Stimulated activated CD4-positive, alpha-beta T cell treated with anti-CD3 and anti-CD28 coated beads, TNF-alpha, amount 100 ng/mL, for 24 hours (primary cell): ENCODE measurements around the gene GHRH.

Source experiments
- DNase-seq, 3 experiments: peaks; one replicate each; pipeline ENCODE4 v3.0.0-alpha.2; 2020; ENCODE audit warnings: low read depth in 3 of 3

GHRH gene

DNA sequence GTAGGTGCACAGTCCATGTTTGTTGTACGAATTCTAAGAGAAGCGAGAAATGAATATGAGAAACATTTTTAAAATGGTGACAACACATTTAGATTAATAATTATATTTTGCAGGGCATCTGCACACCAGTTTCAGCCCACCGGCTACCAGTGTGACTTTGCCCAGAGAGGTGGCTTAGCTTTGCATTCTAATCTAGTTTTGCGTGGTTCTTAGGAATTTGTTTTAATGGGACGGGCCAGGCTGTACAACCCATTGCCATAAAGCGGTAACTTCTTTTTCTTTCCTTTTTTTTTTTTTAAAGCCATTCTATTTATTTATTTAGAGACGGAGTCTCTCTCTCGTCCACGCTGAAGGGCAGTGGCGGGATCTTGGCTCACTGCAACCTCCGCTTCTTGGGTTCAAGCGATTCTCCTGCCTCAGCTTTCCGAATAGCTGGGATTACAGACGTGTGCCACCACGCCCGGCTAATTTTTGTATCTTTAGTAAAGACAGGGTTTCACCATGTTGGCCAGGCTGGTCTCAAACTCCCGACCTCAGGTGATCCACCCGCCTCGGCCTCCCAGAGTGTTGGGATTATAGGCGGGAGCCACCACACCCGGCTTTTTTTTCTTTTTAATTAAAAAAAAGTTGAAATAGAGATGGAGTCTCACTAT, 28.7 kb upstream of the GHRH start:
- DNase-seq: no peak

DNA sequence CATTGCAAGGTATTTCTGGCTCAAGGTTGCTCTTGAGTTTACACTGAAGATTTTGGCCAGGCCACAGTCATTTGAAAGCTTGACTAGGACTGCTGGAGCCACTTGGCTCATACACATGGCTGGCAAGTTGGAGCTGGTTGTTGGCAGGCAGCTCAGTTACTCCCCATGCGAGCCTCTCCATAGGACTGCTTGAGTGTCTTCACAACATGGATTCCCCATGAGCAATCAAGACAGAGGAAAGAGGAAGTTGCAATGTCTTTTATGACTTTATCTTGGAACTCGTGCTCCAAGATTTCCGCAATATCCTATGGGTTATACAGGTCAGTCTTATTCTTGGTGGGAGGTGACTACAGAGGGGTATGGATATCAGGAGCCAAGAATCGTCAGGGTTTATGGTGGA, 26.5 kb upstream of the GHRH start:
- DNase-seq: no peak

DNA sequence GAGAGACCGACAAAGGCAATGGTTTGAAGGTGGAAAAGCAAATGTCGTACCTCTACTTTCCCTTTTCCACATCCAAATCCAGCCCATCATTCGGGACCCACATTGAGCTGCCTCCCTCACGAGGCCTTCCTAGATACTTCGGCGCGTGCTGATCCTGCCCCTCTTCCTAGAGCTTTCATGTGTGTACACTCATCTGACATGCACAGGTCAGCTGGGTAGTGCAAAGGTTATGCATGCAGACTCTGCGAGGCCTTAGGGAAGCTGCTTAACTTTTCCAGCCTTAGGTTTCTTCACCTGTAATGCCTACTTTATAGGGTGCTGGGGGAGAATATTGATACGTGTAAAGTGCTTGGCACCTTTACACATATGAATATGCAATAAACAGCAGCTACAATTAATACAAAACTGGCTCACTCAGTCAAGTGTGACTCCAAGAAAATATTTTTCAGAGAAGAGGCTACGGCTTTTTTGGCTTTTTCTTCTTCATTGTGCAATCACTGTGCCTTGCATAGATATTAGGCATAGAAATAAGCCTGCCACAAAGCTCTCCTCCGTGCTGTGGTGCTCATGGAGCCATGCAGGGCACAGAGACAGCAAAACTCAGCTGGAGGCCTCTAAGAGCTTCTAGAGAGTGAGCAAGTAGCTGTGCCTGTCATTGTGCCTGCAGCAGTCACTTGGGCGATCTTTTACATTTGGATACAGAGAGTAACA, 24.2 kb upstream of the GHRH start:
- no peak for DNase-seq

DNA sequence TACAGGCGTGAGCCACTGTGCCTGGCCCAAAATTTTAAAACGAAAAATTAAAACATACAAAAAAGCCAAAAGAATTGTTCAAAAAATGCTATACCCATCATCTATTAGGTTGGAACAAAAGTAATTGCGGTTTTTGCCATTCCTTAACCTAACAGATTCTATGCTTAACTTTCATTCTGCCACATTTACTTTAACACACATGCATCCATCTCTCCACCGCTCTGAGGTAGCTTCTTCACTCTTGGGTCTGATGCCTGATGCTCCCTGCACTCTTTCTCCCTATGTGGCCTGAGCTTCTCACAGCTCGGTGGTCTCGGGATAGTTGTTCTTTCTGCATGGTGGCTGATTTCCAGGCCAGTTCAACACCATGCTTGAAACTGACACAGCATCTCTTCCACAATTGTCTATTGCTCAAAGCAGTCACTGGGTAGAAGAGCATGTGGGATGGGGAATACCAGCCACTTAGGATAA, 23.1 kb upstream of the GHRH start:
- DNase-seq: no peak

DNA sequence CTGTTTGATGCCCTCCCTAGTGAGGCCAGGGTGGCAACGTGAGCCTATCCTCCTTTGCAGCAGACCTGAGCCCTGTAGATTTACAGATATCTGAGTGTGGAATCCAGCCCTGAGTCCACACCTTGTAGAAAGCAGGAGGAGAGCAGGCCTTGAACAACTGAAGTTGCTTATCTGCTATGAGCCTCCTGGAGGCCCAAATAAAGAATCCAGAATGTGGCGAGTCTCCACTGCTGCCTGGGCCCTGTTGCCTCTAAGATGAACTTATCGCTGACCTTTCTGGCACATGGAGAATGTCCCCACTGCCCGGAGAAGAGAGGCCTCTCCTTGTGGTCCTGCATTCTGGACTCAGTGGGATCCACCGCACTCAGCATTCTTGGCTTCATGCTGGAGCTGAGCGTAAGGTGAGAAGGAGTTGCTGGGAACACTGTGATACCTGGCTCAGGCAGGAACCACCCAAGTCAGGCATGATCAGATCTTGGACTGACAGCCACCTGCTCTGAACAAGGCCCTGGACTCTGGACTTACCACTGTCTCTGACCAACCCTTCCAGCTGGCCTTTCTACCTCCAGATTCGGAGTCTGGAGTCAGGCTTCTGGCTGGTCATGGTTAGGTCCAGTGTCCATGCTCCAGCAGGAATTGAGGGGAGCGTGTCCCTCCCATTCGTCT, 22.0 kb upstream of the GHRH start:
- no peak for DNase-seq

DNA sequence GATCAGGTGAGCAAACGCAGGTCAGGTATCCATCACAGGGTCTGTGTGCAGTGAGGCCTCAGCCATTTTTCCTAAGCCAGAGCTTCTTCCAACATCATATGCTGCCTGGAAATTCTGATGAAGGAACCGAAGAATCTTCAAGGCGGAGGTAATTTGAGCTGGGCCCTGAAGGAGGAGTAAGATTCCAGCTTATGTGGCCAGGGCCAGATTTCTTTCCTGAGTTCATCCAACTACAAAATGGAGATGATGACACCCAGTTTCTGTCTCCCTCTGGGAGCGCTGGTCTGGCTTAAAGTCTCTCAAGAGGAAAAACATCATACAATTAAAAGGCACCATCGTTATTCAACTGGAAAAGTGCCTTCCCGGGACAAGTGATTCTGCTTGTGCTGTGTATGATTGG, 20.9 kb upstream of the GHRH start:
- DNase-seq: no peak

DNA sequence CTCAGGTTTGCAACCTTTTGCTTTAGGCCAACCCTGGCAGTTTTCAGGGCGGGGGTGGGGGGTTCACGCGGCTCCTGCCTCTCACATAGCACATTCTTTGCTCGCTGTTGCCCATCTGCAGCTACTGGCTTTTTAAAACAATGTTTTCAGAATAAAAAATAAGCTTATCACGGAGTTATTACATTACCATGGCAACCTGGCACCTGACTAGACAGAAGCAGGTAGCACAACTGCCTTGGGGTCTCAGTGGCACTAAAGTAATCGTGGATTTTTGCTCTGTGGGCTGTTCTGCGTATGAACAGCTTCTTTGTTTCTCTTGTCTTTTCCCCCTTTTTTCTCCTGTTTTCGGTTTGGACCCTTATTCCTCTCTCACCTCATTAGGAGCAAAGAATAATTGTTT, 18.8 kb upstream of the GHRH start:
- DNase-seq: no peak

DNA sequence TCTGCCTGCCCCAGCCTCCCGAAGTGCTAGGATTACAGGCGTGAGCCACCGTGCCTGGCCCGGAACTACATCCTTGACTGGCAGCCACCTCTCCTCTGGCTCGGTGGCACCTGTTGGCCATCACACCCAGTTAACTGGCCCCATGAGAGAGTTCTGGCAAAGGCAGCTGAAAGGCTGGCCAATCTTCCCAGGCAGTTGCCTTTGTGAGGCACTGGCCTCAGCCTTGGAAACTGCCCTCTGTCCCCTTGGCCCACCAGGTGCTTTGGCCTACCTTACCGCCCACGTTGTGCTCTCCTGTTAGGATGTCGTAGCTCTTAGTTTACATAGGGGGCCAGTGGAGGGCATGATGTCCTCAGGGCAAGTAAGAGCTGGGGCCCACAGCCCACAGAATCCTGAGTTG, 18.2 kb upstream of the GHRH start:
- no peak for DNase-seq

DNA sequence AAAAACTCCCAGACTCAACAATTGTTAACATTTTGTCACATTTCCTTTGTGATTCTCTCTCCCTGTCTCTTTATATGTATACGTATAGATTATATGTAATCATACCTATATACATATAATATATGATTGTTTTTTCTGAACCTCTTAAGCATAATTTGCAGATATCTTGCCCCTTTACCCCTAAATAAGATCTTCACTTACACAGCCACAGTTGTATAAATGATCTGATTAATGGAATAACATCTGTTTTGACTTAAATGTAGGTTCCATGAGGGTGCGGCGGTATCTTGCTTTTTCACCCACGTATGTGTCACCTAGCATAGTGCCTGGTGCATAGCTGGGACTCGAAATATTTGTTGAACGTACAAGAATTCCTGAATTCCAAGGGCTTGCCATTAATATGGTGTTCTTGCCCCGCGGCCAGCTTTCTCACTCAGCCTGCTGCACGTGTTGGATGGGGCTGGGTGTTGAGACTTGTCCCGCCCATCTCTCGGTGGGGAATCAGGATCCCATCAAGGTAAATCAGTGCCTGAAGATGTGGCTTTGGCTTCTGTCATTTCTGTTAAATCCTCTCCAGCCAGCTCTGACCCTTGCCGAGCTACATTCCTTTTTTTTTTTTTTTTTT, 17.5 kb upstream of the GHRH start:
- no peak for DNase-seq

DNA sequence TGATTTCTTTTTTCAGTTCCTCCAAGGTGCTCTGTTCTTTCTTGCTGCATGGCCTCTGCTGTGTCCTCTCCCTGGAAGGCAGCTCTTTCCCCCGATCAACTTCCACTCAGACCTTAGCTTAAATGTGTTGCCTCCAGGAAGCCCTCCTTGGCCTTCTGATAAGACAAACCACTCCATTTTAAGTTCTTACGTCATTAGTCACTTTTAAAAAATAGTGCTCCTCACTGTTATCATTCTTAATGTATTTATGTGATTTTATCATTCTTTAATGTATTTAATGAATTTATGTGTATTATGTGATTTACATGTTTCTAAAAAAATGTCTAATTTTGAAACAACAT, 15.6 kb upstream of the GHRH start:
- no peak for DNase-seq

DNA sequence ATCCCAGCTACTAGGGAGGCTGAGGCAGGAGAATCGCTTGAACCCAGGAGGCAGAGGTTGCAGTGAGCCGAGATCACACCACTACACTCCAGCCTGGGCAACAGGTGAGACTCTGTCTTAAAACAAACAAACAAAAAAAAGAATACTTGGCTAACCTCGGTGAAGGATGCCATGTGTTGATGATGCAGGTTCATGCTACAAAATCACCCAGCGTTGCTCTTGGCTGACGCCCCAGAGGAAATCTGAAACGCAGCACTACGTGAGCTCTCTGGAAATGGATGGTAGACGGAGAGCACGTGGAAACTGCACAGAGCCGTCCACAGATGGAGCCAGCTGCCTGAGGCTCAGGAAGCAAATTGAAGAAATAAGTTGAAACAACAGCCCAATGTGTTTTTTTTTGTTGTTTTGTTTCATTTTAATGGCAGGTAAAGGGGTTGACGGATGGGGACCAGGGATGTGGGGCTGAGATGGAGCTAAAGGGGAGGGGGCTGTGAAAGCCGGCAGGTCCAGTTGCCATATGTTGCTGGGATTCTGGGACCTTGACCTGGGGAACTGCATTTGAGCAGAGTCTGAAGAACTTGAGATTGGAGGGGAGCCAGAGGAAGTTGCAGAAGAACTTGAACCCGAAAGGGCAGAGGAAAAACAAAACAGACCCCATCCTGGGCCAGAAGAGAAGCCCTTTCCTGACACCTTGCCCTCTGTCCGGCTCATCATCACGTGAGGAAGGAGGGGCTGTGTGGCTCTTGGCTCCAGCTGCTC, 15.1 kb upstream of the GHRH start:
- no peak for DNase-seq

DNA sequence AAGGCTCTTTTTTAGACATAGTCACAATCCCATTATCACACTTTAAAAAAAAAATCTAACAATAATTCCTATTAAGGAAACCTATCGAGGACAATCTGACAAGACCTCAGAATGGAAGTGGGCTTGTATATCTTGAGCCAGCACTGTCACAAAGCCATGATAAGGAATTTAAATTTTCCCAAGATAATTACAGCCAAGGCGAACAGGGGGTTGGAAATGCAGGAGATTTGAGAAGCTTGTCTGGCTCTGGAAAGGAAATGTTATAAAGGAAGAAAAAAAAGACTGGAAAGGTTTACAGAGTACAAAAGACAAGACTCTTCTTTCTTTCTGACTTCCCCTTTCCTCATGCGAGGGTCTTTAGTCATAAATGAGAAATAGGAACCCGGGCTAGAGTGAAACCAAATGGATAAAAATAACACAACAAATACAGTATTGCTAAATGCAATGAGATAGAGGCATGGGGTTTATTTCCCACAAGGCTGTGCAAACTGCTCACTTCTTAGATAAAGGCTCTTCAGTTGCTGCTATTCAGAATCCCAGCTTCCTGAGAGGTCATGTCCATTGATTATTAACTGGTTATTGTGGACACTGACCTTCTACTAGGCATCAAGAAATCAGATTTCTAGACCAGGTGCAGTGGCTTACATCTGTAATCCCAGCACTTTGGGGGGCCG, 13.4 kb upstream of the GHRH start:
- no peak for DNase-seq

DNA sequence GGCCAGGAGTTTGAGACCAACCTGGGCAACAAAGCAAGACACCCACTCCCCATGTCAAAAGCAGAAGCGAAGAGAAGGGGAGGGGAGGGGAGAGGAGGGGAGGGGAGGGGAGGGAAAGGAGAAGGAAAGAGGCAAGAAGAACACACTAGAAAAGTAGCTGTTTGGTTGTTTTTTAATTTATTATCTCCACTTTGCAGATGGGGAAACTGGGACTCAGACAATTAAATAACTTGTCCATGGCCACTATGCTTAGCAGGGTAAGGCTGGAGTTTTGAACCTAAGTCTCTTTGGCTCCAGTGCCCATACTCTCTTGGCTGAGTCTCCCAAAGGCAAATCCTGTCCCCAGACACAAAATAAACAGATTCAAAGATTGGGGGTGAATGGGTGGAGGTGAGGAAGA, 12.4 kb upstream of the GHRH start:
- no peak for DNase-seq

DNA sequence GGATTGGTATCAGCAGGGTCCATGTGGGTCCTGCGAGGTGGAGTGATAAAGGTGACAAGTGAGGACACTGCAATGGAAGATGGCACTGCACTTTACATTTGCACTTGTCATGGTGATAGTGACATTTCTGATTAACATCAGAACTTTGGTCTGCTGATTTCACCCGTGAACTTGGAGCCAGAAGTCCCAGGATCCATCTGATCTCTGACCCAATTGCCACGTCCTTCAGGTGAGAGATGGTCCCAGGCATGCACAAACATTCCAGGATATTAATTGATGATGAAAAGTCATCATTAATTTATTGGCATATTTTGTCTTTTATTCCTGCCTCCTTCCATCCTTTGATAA, 9.8 kb upstream of the GHRH start:
- DNase-seq: no peak

DNA sequence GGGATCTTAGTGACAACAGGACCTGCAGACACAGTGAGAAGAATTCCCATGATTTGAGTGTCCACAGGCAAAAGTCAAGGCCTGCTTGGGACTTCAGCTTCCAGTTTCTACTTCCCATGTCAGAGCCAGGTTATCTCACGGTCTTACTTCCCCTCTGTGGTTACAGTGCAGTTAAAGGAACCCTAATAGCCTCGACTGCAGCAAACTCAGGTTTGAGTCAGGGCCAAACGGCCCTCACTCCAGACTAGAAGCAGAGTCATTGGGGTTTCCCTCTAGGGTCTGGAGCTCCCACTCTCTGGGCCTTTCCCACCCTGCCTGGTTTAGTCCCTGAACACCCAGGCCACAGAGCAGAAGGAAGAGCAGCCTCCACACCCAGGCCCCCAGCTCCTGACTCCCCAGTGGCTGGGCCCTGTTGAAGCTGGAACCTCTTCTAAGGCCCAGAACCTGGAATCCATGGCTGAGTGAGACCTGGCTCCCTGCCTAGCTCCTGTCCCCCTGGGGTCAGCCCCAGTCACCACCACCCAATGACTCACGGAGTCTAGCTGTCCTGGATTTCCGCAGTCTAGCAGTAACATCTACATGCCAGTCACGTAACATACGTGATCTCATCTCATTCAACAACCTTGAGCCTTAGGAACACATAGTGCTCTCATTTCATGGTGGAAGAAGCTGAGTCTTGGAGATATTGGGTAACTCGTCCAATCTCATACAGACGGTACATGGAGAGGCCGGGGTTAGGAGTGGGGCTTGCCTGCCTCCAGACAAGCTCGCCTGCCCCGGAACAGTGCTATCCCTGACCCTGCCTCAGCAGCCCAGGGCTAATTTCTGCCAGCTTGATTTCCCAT, 9.2 kb upstream of the GHRH start:
- DNase-seq: no peak

DNA sequence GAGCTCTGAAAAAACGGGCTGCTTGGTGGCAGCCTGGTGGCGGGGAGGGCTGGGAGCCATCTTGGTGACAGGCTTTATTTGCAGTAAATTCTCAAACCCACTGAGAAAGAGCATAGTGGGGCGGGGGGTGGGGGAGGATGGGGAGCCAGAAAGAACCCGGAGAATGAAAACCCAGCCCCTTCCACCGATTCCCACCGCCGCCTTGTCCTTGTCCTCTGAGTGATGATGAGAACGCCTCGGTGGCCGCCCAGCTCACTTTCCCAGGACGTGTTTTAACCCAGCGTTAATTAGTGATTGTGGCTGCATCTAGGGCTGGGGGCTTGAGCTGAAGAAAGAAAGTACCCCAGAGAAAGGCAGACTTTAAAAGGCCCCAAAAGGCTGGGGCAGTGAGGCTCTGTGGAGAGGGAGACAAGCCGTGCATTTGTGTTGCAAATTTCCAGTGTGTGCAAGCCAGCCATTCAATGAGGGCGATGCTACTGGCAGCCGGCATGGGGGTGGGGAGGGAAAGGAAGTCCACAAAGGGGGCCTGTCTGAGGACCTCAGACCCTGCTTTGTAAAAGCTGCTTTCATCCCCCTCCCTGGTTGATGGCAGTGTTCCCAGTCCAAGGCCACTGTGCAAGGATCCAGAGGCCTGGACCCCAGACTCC, 6.2 kb upstream of the GHRH start:
- DNase-seq: no peak

DNA sequence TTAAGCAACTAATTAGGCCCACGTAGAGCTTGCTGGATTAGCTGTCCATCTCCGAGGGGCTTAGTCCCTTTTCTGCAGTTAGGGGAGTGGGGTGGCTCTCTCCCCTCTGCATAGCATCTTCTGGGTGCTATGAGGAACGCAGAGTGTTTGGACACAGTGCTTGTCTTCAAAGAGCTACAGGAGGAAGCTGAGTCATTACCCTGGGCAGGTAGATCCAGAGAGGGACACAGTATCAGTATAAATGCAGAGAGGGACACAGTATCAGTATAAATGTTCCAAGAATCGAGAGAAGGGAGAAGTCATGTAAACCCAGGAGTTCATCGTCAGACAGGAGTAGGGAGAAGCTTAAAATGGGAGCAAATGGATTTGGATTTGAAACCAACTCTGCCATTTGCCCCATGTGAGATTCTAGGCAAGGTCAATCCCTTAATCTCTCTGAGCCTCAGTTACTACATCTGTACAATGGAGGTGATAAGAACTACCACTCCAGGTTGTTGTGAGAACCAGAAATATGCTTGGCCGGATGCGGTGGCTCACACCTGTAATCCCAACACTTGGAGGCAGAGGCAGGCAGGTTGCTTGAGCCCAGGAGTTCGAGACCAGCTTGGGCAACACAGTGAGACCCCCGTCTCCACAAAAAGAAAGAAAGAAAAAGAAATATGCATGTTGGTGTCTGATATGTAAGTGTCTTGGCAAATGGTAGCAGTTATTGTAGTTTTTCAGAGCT, 5.5 kb upstream of the GHRH start:
- DNase-seq: no peak

DNA sequence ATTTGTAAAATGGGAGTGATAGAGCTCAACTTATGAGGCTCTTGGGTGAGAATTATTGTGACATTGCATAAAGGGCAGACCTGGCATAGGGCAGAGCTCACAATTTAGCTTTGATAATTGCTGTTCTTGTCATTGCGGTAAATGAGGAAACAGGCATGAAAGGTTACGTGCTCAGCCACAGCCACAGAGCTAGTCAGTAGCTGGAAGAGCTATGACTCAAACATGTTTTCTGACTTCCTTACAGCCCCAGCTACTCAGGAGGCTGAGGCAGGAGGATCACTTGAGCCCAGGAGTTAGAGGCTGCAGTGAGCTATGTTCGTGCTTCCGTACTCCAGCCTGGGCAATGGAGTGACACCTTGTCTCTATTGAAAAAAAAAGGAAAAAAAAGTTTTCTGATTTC, 3.5 kb upstream of the GHRH start:
- no peak for DNase-seq

DNA sequence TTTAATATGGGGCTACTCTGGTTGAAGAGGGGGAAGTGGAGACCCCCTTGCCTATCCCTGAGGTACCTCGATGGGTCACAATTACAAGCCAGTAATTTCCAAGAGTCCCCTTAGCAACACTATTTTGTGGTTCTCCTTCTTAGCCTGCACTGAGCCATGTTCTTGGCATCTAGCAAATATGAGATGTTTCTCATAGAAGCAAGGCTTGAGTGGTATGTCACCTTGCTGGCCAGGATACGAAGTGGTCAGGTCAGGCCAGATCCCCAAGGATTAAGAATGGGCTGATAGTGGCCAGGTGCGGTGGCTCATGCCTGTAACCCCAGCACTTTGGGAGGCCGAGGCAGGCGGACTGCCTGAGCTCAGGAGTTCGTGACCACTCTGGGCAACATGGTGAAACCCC, 2.1 kb upstream of the GHRH start:
- DNase-seq: no peak

DNA sequence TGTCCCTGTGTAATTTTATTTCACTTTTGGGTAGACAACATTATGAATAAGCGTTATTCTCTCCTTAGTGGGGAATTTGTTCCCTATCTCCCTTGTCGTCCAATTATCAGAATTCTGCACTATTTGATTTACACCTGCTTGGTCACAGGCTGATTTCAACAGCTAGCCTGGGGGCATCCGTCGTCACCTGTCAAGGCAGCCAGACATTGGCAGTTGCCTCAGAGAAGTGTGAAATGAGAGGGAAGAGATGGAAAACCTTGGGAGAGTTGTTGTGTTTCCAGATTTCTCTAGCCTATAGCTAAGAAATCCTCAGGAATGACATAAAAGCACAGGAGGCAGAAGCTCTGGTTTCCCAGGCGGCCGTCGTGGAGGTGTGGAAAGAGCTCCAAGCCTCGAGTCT, 891 bp upstream of the GHRH start:
- no peak for DNase-seq
